ENCODE measurements around the gene UBE2N.

The UBE2N gene

GRCh38 chr12:93441617-93442410 lies at the start of gene UBE2N:
Gene UBE2N (minus strand): TSS chr12:93441947. CDS start chr12:93441884, 63 bp downstream.
- peaks cover 34% of the 10 kb centered on the region for H3K79me2 ChIP-seq
- TF ChIP-seq, protein P1, sequence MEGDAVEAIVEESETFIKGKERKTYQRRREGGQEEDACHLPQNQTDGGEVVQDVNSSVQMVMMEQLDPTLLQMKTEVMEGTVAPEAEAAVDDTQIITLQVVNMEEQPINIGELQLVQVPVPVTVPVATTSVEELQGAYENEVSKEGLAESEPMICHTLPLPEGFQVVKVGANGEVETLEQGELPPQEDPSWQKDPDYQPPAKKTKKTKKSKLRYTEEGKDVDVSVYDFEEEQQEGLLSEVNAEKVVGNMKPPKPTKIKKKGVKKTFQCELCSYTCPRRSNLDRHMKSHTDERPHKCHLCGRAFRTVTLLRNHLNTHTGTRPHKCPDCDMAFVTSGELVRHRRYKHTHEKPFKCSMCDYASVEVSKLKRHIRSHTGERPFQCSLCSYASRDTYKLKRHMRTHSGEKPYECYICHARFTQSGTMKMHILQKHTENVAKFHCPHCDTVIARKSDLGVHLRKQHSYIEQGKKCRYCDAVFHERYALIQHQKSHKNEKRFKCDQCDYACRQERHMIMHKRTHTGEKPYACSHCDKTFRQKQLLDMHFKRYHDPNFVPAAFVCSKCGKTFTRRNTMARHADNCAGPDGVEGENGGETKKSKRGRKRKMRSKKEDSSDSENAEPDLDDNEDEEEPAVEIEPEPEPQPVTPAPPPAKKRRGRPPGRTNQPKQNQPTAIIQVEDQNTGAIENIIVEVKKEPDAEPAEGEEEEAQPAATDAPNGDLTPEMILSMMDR (IDR thresholded peaks at IDR 0.05), result no peak

DNA sequence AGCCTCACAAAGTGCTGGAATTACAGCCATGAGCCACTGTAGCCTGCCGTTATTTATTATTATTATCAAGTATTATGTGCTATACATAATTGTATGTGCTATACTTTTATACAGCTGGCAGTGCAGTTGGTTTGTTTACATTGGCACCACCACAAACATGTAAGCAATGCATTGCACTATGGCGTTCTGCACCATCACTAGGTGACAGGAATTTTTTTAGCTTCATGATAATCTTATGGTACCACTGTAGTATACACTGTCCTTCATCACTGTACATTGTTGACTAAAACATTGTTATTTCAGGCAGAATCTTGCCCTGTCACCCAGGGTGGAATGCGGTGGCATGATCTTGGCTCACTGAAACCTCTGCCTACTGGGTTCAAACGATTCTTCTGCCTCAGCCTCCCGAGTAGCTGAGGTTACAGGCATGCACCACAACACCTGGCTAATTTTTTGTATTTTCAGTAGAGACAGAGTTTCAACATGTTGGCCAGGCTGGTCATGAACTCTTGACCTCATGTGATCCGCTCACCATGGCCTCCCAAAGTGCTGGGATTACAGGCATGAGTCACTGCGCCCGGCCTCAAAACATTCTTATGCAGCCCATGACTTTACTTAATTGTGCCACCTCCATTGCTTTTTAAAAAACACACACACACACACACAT lies 42.7 kb upstream of the UBE2N start:
- H3K4me1 ChIP-seq, result no peaks in the 10 kb centered on the region
- H2AFZ ChIP-seq, result no peak overlapping the region
- TF ChIP-seq, protein P1 (IDR thresholded peaks at IDR 0.05), result no peak
- peaks cover 2% of the 10 kb centered on the region for H3K79me2 ChIP-seq
- H3K4me2 ChIP-seq (ENCODE audit: low read length), result no peak overlapping the region
- no peak overlapping the region for H3K27ac ChIP-seq
- no peak overlapping the region for H3K9ac ChIP-seq
- no peaks in the 10 kb centered on the region for H3K9me3 ChIP-seq (ENCODE audit: control insufficient read depth, low read length)
- no peaks in the 10 kb centered on the region for H3K36me3 ChIP-seq (ENCODE audit: control insufficient read depth, insufficient read depth, low read length)
- H3K4me3 ChIP-seq (ENCODE audit: low read depth, low read length), result no peak overlapping the region
- H3K27me3 ChIP-seq (ENCODE audit: control insufficient read depth, insufficient read depth, low read length), result no peaks in the 10 kb centered on the region

More at GRCh38 chr12:93441617-93442410, at the start of gene UBE2N:
- Histone ChIP-seq H3K4me1 (peaks cover 3% of the 10 kb centered on the region), H2AFZ (peak within 1 kb of the TSS; percentile 86), H3K4me3 (ENCODE audit: low read depth, low read length) (peak within 1 kb of the TSS; percentile 80), H3K9ac (peak within 1 kb of the TSS; percentile 73), H3K27ac (peak within 1 kb of the TSS; percentile 80), H3K4me2 (ENCODE audit: low read length) (peak within 1 kb of the TSS; percentile 97), H3K27me3 (ENCODE audit: control insufficient read depth, insufficient read depth, low read length) (no peaks in the 10 kb centered on the region), H3K36me3 (ENCODE audit: control insufficient read depth, insufficient read depth, low read length) (no peaks in the 10 kb centered on the region), H3K9me3 (ENCODE audit: control insufficient read depth, low read length) (no peaks in the 10 kb centered on the region)

- Histone ChIP-seq H2AFZ (no peak overlapping the region), H3K27me3 (ENCODE audit: control insufficient read depth, insufficient read depth, low read length) (no peaks in the 10 kb centered on the region), H3K4me3 (ENCODE audit: low read depth, low read length) (no peak overlapping the region), H3K79me2 (peaks cover 2% of the 10 kb centered on the region), H3K9ac (no peak overlapping the region), H3K4me1 (no peaks in the 10 kb centered on the region), H3K27ac (no peak overlapping the region), H3K9me3 (ENCODE audit: control insufficient read depth, low read length) (no peaks in the 10 kb centered on the region), H3K36me3 (ENCODE audit: control insufficient read depth, insufficient read depth, low read length) (no peaks in the 10 kb centered on the region), H3K4me2 (ENCODE audit: low read length) (no peak overlapping the region)
- TF ChIP-seq, protein P1 (IDR thresholded peaks at IDR 0.05), result no peak
Observed at GRCh38 chr12:93483151-93483807, 41.5 kb upstream of the UBE2N start.

DNA sequence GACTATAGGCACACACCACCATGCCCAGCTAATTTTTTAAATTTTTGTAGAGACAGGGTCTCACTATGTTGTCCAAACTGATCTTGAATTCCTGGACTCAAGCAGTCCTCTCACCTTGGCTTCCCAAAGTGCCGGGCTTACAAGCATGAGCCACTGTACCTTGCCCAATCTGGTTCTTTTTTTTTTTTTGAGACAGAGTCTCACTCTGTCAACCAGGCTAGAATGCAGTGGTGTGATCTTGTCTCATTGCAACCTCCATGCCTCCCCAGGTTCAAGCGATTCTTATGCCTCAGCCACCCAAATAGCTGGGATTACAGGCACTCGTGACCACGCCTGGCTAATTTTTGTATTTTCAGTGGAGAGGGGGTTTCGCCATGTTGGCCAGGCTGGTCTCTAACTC lies 41.0 kb upstream of the UBE2N start:
- Histone ChIP-seq H3K27ac (no peak overlapping the region), H3K4me2 (ENCODE audit: low read length) (no peak overlapping the region), H2AFZ (no peak overlapping the region), H3K4me1 (no peaks in the 10 kb centered on the region), H3K27me3 (ENCODE audit: control insufficient read depth, insufficient read depth, low read length) (no peaks in the 10 kb centered on the region), H3K9ac (no peak overlapping the region), H3K36me3 (ENCODE audit: control insufficient read depth, insufficient read depth, low read length) (no peaks in the 10 kb centered on the region), H3K4me3 (ENCODE audit: low read depth, low read length) (no peak overlapping the region), H3K79me2 (peaks cover 2% of the 10 kb centered on the region), H3K9me3 (ENCODE audit: control insufficient read depth, low read length) (no peaks in the 10 kb centered on the region)
- TF ChIP-seq, protein P1 (IDR thresholded peaks at IDR 0.05), result no peak
